T-helper 1 cell treated with Interleukin-12 subunit alpha and Interleukin-12 subunit beta and Interleukin-4 antibody, amounts not matched to agents 30 μg/mL and 1 μg/mL, for 36 hours (primary cell): Measurements from ENCODE around the gene PIK3C2B.

Source experiments
- H3K27ac Mint-ChIP-seq: one replicate; pipeline ENCODE4 v1.8.0; 2021; ENCODE audit warnings: mild to moderate bottlenecking, mixed read lengths
- H3K27me3 Mint-ChIP-seq: one replicate; pipeline ENCODE4 v1.8.0; 2021; ENCODE audit warnings: low read depth, mixed read lengths
- H3K36me3 Mint-ChIP-seq: one replicate; pipeline ENCODE4 v1.8.0; 2021; ENCODE audit warnings: low read depth, mixed read lengths
- H3K4me1 Mint-ChIP-seq: one replicate; pipeline ENCODE4 v1.8.0; 2021; ENCODE audit warnings: low read depth, mixed read lengths
- H3K4me3 Mint-ChIP-seq: one replicate; pipeline ENCODE4 v1.8.0; 2021; ENCODE audit warnings: mild to moderate bottlenecking, moderate library complexity, mixed read lengths
- H3K9me3 Mint-ChIP-seq: one replicate; pipeline ENCODE4 v1.8.0; 2021; ENCODE audit warnings: mixed read lengths

Gene PIK3C2B

DNA sequence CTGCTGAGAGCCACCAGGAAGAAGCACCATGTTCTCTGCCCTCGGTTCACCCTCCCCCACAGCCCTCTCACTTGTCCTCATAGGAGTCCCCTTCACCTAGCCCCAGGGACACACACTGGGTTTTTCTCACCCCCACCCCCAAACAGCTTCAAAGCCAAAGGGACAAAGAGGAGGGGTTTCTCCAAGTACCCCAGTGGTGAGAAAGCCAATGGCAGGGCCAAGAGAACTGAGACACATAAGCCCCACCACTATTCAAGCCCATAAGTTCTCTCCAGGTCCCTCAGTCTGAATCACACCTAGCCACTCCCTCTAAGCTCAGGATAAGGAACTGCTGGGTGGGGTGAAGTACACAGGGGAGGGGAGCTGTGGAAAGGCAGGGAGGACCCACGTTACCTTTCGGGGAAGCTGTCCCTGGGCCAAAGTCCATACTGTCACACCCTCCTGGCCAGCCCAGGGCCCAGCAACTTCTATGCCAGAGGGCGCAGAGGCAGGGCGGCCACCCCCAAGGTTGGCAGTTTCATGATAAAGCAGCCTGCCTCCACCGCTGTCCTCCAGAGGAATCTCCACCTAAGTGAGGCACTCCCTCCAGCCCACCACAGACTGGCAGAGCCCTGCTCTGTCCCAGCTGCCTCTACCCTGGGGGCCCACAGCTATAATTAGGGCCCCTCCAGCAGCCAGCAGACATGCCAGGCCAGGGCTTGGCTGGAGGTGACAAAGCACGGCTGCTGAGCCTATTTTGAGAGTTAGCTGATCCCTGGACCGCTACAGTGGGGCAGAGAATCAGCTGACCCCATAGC is 43.9 kb downstream of the PIK3C2B start:
- no peaks in the 10 kb centered on the region for H3K9me3 Mint-ChIP-seq
- H3K27ac Mint-ChIP-seq: peak overlapping the region; percentile 46
- peaks cover 23% of the 10 kb centered on the region for H3K36me3 Mint-ChIP-seq
- H3K4me3 Mint-ChIP-seq: no peak overlapping the region
- peaks cover 44% of the 10 kb centered on the region for H3K4me1 Mint-ChIP-seq
- H3K27me3 Mint-ChIP-seq: no peaks in the 10 kb centered on the region

DNA sequence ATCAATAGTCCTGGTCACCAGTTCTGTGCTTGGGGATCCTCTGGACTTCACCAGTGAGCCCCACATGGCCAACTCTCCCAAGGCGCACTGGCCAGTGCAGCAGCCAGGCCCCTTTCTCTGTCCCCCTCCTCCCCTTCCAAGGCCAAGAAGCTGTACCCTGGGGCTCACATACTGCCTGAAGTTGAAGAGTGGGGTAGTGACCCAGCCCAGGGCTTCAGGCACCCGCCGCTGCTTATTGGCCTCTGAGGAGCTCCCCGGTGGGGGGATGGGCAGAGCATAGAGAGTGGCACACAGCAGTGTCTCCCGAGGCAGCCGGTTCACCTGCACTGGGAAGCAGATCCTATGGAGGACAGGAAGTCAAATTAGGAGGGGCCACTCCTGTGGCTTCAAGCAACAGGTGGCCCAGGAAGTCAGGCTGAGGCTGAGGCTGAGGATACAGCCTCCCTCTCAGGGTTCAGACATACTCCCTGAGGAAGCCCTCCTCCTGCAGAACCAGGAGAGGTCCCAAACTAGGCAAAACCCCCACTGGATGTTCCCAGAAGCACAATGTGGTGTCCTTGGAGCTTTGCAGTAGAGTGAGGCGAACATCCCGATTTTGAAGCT is 44.8 kb downstream of the PIK3C2B start:
- H3K4me1 Mint-ChIP-seq: peaks cover 44% of the 10 kb centered on the region

DNA sequence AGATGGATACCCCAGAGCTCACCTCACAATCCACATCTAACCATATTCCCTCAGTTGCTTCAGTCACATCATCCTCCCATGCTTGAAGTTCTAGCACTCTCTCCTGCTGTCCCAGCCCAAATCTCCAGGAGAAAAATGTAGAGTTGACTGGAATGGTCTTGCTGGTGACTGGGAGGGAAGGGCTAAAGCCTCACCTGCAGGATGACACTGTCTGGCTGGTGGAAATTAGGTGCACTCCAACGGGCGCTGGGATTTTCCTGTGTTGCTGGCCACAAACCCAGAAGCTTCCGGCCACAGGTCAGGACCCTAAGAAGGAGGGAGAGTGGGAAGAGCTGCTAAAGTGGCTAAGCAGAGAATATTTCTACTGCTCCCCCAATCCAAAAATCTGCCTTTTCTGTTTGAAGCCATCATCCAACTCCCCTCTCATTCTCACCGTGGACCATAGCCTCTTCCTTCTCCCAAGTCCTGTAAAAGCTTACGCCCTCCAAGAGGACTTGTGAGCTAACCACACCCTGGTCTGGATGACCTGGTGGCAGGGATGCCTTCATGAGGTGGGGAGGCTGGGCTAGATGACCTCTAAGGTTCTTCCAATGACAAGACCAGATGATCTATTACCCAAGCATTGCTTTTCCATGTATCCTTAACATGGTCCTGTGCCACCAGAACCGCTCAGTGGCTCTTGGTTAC is 45.5 kb downstream of the PIK3C2B start:
- peaks cover 50% of the 10 kb centered on the region for H3K4me1 Mint-ChIP-seq
- H3K27ac Mint-ChIP-seq: peak overlapping the region; percentile 31
- H3K9me3 Mint-ChIP-seq: no peaks in the 10 kb centered on the region
- no peak overlapping the region for H3K4me3 Mint-ChIP-seq
- H3K36me3 Mint-ChIP-seq: peaks cover 31% of the 10 kb centered on the region
- no peaks in the 10 kb centered on the region for H3K27me3 Mint-ChIP-seq

More for the DNA sequence above, 44.8 kb downstream of the PIK3C2B start:
- no peaks in the 10 kb centered on the region for H3K9me3 Mint-ChIP-seq
- peaks cover 25% of the 10 kb centered on the region for H3K36me3 Mint-ChIP-seq
- no peak overlapping the region for H3K27ac Mint-ChIP-seq
- no peaks in the 10 kb centered on the region for H3K27me3 Mint-ChIP-seq
- no peak overlapping the region for H3K4me3 Mint-ChIP-seq

DNA sequence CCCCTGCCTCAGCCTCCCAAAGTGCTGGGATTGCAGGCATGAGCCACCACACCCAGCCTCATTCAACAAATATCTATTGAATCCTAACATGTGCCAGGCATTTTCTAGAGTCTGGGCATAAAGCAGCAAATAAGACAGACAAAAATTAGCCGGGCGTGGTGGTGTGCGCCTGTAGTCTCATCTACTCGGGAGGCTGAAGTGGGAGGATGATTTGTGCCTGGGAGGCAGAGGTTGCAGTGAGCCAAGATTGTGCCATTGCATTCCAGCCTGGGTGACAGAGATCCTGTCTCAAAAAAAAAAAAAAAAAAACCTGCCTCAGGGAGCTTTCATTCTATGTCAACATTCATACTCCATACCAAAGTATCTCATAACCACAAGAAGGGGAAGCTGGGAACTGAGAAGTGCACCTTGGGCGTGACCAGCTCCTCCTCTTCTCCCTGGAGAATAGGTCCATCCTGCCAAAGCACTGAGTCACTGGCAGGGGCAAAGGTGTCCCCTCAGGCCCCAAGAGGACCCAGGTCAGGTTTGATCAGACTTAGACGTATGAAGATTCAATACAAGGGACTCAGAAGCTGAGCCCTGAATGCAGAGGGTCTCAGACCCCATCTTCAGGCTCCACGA is 46.2 kb downstream of the PIK3C2B start:
- Mint-ChIP-seq H3K36me3 (peaks cover 36% of the 10 kb centered on the region), H3K27me3 (no peaks in the 10 kb centered on the region), H3K9me3 (no peaks in the 10 kb centered on the region), H3K27ac (peak overlapping the region; percentile 41), H3K4me1 (peaks cover 55% of the 10 kb centered on the region), H3K4me3 (no peak overlapping the region)

DNA sequence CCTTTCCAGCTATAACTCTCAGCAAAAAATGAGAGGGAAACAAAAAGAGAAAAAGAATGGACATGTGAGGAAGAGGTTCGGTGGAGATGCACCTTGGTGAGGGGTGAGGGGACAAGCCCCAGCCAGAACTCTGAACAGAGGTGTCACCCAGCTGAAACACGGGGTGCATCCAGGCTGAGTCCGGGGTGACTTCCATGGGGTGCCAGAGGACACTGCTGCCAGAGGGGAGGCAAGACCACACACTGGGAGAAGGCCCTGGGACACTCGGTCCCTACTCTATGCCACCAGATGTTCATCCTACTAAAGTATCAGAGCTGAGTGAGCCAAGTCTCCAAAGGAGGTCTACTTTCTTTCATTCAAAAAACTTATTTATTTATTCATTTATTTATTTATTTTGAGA is 46.9 kb downstream of the PIK3C2B start:
- Mint-ChIP-seq H3K4me1 (peaks cover 47% of the 10 kb centered on the region), H3K27ac (no peak overlapping the region), H3K36me3 (peaks cover 32% of the 10 kb centered on the region), H3K4me3 (no peak overlapping the region), H3K27me3 (no peaks in the 10 kb centered on the region), H3K9me3 (no peaks in the 10 kb centered on the region)

DNA sequence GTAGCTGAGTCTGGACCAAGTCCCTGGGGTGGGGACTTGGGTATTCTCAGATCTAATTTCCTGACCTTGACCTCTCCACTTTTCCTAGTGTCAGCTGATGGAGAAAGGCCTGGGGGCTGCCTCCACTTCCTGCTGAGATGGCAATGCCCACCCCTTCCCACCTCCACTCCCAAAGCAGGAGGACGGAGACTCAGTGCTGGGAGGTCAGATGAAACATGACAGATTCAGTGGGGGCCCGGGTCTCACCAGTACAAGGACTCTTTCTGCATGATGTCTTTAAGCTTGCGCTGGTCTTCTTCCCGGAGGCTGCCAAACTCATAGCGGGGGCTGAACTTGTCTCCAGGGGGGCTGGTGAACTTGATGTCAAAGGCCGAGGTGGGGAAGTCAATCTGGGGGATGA is 47.4 kb downstream of the PIK3C2B start:
- peaks cover 37% of the 10 kb centered on the region for H3K36me3 Mint-ChIP-seq
- H3K4me1 Mint-ChIP-seq: peaks cover 45% of the 10 kb centered on the region
- H3K9me3 Mint-ChIP-seq: no peaks in the 10 kb centered on the region
- no peak overlapping the region for H3K27ac Mint-ChIP-seq
- no peak overlapping the region for H3K4me3 Mint-ChIP-seq
- H3K27me3 Mint-ChIP-seq: no peaks in the 10 kb centered on the region

DNA sequence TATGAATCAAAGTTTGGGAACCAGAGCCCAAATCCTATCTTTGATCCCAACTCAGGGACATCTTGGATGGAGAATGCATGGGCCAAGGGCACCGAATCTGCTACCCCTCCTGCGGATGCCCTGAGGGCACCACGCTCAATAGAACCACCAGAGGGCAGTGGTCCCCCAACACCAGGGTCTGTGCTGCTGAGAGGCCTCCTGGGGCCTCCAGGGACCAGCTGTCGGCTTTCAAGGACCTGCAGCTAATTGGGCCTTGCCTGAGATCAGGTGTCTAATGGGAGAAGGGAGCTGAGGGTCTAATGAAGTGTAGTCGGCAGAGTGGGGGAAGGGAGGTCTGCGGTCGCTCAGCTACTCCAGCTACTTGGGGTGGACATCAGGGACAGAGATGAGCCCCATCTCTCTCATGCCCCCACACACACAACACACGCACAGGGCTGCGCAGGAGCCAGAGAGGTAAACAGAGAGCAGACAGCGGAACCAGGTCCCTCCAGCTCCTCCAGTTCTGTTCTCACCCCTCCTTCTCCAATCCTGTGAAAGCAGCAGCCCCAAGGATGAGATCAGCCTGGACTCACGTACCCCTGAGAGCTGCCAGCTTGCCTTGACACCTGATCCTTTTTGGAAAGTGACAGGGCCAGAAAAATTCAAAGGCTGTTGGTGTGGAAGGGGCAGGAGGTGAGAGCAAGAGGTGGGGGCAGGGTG is 48.0 kb downstream of the PIK3C2B start:
- peaks cover 43% of the 10 kb centered on the region for H3K36me3 Mint-ChIP-seq
- H3K4me1 Mint-ChIP-seq: peaks cover 41% of the 10 kb centered on the region
- H3K9me3 Mint-ChIP-seq: no peaks in the 10 kb centered on the region
- H3K27ac Mint-ChIP-seq: peak overlapping the region; percentile 65
- H3K4me3 Mint-ChIP-seq: no peak overlapping the region
- H3K27me3 Mint-ChIP-seq: no peaks in the 10 kb centered on the region

DNA sequence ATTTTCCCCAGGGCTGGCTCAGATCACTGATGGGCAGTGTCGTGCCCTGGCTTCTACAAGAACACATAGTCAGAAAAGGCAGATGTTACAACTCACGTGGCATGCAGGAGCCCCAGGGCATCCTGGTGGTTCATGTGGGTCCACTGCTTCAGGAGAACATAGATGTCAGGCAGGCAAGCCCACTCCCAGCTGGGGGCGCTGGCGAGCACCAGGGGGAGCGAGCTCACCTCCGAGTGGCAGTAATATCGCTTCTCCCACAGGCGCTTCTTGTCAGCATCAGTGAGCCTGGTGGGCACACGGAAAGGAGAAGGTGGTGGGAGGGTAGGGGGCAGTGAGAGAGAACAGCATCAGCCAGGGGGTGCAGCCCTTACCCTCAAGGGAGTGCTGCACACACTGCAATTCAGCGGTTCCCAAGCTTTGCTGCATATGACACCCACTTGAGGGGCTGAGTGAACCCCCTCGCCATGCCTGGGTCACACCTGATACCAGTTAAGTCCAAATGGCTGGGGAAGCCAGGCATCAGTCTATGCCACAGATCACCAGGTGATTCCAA is 48.7 kb downstream of the PIK3C2B start:
- peaks cover 38% of the 10 kb centered on the region for H3K4me1 Mint-ChIP-seq
- H3K9me3 Mint-ChIP-seq: no peaks in the 10 kb centered on the region
- H3K27me3 Mint-ChIP-seq: no peaks in the 10 kb centered on the region
- no peak overlapping the region for H3K27ac Mint-ChIP-seq
- H3K4me3 Mint-ChIP-seq: no peak overlapping the region
- H3K36me3 Mint-ChIP-seq: peaks cover 44% of the 10 kb centered on the region
